ENCODE data around the gene BOLL. TPM values are rescaled to one million over a fixed set of nuclear protein-coding genes. Genes with fewer than 3 reads are reported as not detected.
"Not testable (repeated sequence)": the region's sequence is repeated elsewhere in the genome, so short reads cannot be mapped to it uniquely, and the experiment has no call there.

The BOLL gene
- total RNA-seq: not detected

- DNase-seq (ENCODE audit: low spot score) (no peak), ATAC-seq (ENCODE audit: low FRiP score) (no peak)
- no peak for TF ChIP-seq CTCF (IDR thresholded peaks at IDR 0.05)
Measured at GRCh38 chr2:197784956-197785941, at the start of gene BOLL. Gene BOLL, minus strand, starts transcription at chr2:197785319. Its CDS starts 3,469 bp downstream, at chr2:197781850.

GRCh38 chr2:197834771-197835170, 49.7 kb upstream of the BOLL start:
- ATAC-seq (ENCODE audit: low FRiP score); DNase-seq (ENCODE audit: low spot score): not testable (repeated sequence)

GRCh38 chr2:197828464-197829135, 43.5 kb upstream of the BOLL start:
- no peak for DNase-seq (ENCODE audit: low spot score)

GRCh38 chr2:197827618-197828017, 42.5 kb upstream of the BOLL start:
- TF ChIP-seq CTCF (IDR thresholded peaks at IDR 0.05): no peak
- DNase-seq (ENCODE audit: low spot score): no peak
- ATAC-seq (ENCODE audit: low FRiP score): no peak

More at GRCh38 chr2:197828464-197829135, 43.5 kb upstream of the BOLL start:
- ATAC-seq (ENCODE audit: low FRiP score): no peak
- no peak for TF ChIP-seq CTCF (IDR thresholded peaks at IDR 0.05)

GRCh38 chr2:197822333-197822732, 37.2 kb upstream of the BOLL start:
- ATAC-seq (ENCODE audit: low FRiP score) (no peak), DNase-seq (ENCODE audit: low spot score) (no peak)
- no peak for TF ChIP-seq CTCF (IDR thresholded peaks at IDR 0.05)

- DNase-seq (ENCODE audit: low spot score) (no peak), ATAC-seq (ENCODE audit: low FRiP score) (no peak)
- no peak for TF ChIP-seq CTCF (IDR thresholded peaks at IDR 0.05)
Measured at GRCh38 chr2:197821550-197822289, 36.6 kb upstream of the BOLL start.

GRCh38 chr2:197814526-197814925, 29.4 kb upstream of the BOLL start:
- TF ChIP-seq CTCF (IDR thresholded peaks at IDR 0.05): no peak
- DNase-seq (ENCODE audit: low spot score): no peak

More at GRCh38 chr2:197814526-197814925, 29.4 kb upstream of the BOLL start:
- ATAC-seq (ENCODE audit: low FRiP score): no peak

All from omental fat pad (tissue), 4 donors.